HepG2 (cell line): ENCODE measurements around the gene GSTK1. TPM values are rescaled to one million over a fixed set of nuclear protein-coding genes. Genes with fewer than 3 reads are reported as not detected.
A peak's percentile ranks its signal among the peaks of the same experiment; 100 is the strongest.

Experiments used
- BCL6 ChIP-seq: IDR thresholded peaks from 2 replicates; pipeline ENCODE4 v1.6.1; 2016; ENCODE audit warnings: missing genetic modification reagents, missing compliant biosample characterization
- EZH2 ChIP-seq: conservative IDR thresholded peaks from 2 replicates; pipeline ENCODE4 v1.6.1; 2012; ENCODE audit warnings: mild to moderate bottlenecking, low read depth, low read length, moderate library complexity
- FOXM1 ChIP-seq: sonication (generic); formaldehyde crosslinking; IDR thresholded peaks from 2 replicates; pipeline ENCODE4 v1.5.0; 2020; ENCODE audit warnings: missing genetic modification reagents
- FOXO4 ChIP-seq: sonication (generic); formaldehyde crosslinking; conservative IDR thresholded peaks from 2 replicates; pipeline ENCODE4 v1.8.1; 2023; ENCODE audit warnings: missing genetic modification reagents
- GABPA ChIP-seq, 2 experiments: IDR thresholded peaks; 2 replicates each; pipeline ENCODE4 v1.6.1; 2011 to 2016; ENCODE audit warnings: low read depth in 2 of 2, low read length in 1 of 2, missing biosample characterization in 1 of 2, missing genetic modification characterization in 1 of 2
- HOXA3 ChIP-seq: sonication (generic); formaldehyde crosslinking; IDR thresholded peaks from 2 replicates; pipeline ENCODE4 v1.5.0; 2020; ENCODE audit warnings: missing genetic modification reagents
- HOXA5 ChIP-seq: sonication (generic); formaldehyde crosslinking; IDR thresholded peaks from 2 replicates; pipeline ENCODE4 v1.4.0; 2020; ENCODE audit warnings: missing genetic modification reagents
- MIXL1 ChIP-seq: IDR thresholded peaks from 2 replicates; pipeline ENCODE4 v1.6.1; 2016
- NCOA1 ChIP-seq: sonication (generic); formaldehyde crosslinking; IDR thresholded peaks from 2 replicates; pipeline ENCODE4 v1.9.0; 2021; ENCODE audit warnings: missing genetic modification reagents
- PHF20 ChIP-seq: sonication (generic); formaldehyde crosslinking; IDR thresholded peaks from 2 replicates; pipeline ENCODE4 v1.5.0; 2020; ENCODE audit warnings: mild to moderate bottlenecking, missing genetic modification reagents
- POLR2G ChIP-seq: fragments of 200-400 bp; formaldehyde crosslinking; IDR thresholded peaks from 2 replicates; pipeline ENCODE4 v1.6.1; 2018; ENCODE audit warnings: mild to moderate bottlenecking, low read depth, low read length, moderate library complexity
- PRPF4 ChIP-seq: fragments of 200-400 bp; formaldehyde crosslinking; IDR thresholded peaks from 2 replicates; pipeline ENCODE4 v1.6.1; 2016; ENCODE audit warnings: low read length, low read depth; ENCODE audit not compliant: poor library complexity, severe bottlenecking
- RAD21 ChIP-seq: fragments of 450-650 bp; formaldehyde crosslinking; IDR thresholded peaks from 2 replicates; pipeline ENCODE4 v1.5.0; 2020; ENCODE audit warnings: mild to moderate bottlenecking
- RAD51 ChIP-seq: fragments of 450-650 bp; IDR thresholded peaks from 2 replicates; pipeline ENCODE4 v1.6.1; 2016; ENCODE audit warnings: borderline replicate concordance
- SNAI1 ChIP-seq: sonication (generic); formaldehyde crosslinking; IDR thresholded peaks from 2 replicates; pipeline ENCODE4 v1.5.0; 2020; ENCODE audit warnings: mild to moderate bottlenecking, missing genetic modification reagents, borderline replicate concordance
- SOX5 ChIP-seq: IDR thresholded peaks from 2 replicates; pipeline ENCODE4 v1.6.1; 2016; ENCODE audit warnings: borderline replicate concordance
- SP2 ChIP-seq: sonication (generic); formaldehyde crosslinking; IDR thresholded peaks from 2 replicates; pipeline ENCODE4 v1.5.1; 2020; ENCODE audit warnings: mild to moderate bottlenecking, missing genetic modification reagents
- SP4 ChIP-seq: sonication (generic); formaldehyde crosslinking; IDR thresholded peaks from 2 replicates; pipeline ENCODE4 v1.8.1; 2023; ENCODE audit warnings: mild to moderate bottlenecking, missing genetic modification reagents
- THAP8 ChIP-seq: sonication (generic); formaldehyde crosslinking; IDR thresholded peaks from 2 replicates; pipeline ENCODE4 v1.5.1; 2020; ENCODE audit warnings: missing genetic modification reagents, mild to moderate bottlenecking, borderline replicate concordance
- TOPORS ChIP-seq: sonication (generic); formaldehyde crosslinking; IDR thresholded peaks from 2 replicates; pipeline ENCODE4 v1.8.0; 2023; ENCODE audit warnings: mild to moderate bottlenecking, missing genetic modification reagents
- TSC22D2 ChIP-seq: sonication (generic); formaldehyde crosslinking; IDR thresholded peaks from 2 replicates; pipeline ENCODE4 v1.5.1; 2020; ENCODE audit warnings: missing genetic modification reagents, mild to moderate bottlenecking, borderline replicate concordance
- ZBTB7B ChIP-seq: sonication (generic); formaldehyde crosslinking; IDR thresholded peaks from 2 replicates; pipeline ENCODE4 v1.4.0; 2020; ENCODE audit warnings: missing genetic modification reagents
- ZNF160 ChIP-seq: sonication (generic); formaldehyde crosslinking; IDR thresholded peaks from 2 replicates; pipeline ENCODE4 v1.8.0; 2022; ENCODE audit warnings: mild to moderate bottlenecking, inconsistent platforms, missing genetic modification reagents
- ZNF264 ChIP-seq: sonication (generic); formaldehyde crosslinking; IDR thresholded peaks from 2 replicates; pipeline ENCODE4 v1.4.0; 2020; ENCODE audit warnings: missing genetic modification reagents
- ZNF292 ChIP-seq: sonication (generic); formaldehyde crosslinking; IDR thresholded peaks from 2 replicates; pipeline ENCODE4 v1.8.1; 2022; ENCODE audit warnings: mild to moderate bottlenecking, low read depth, missing genetic modification reagents, borderline replicate concordance
- ZNF326 ChIP-seq: sonication (generic); formaldehyde crosslinking; IDR thresholded peaks from 2 replicates; pipeline ENCODE4 v1.4.0; 2020; ENCODE audit warnings: missing genetic modification reagents, borderline replicate concordance
- ZNF333 ChIP-seq: sonication (generic); formaldehyde crosslinking; IDR thresholded peaks from 2 replicates; pipeline ENCODE4 v1.4.0; 2020; ENCODE audit warnings: mild to moderate bottlenecking, missing genetic modification reagents, borderline replicate concordance
- ZNF335 ChIP-seq: sonication (generic); formaldehyde crosslinking; IDR thresholded peaks from 2 replicates; pipeline ENCODE4 v1.4.0; 2020; ENCODE audit warnings: missing genetic modification reagents
- ZNF737 ChIP-seq: sonication (generic); formaldehyde crosslinking; IDR thresholded peaks from 2 replicates; pipeline ENCODE4 v1.5.0; 2020; ENCODE audit warnings: missing genetic modification reagents, mild to moderate bottlenecking, borderline replicate concordance
- polyA plus RNA-seq, 8 experiments: library from polyadenylated mRNA; depleted of rRNA in 3 of 8; stranded (reverse) in 7 of 8; unstranded in 1 of 8; fragments of >200 nt; fragmentation: Illumina TruSeq in 4 of 8; extraction: Trizol in 4 of 8; gene quantifications; 2 replicates each; pipeline versions ENCODE4 v1.2.1 to v1.2.3, GENCODE V29; 2011 to 2016; ENCODE audit warnings: low read depth in 4 of 8, missing spikeins in 1 of 8, mixed read lengths in 1 of 8; ENCODE audit not compliant: insufficient read depth in 1 of 8
- total RNA-seq, 5 experiments: library from RNA; depleted of rRNA; stranded (reverse); fragments of >200 nt; fragmentation: Illumina TruSeq; extraction: Trizol; gene quantifications; 2 replicates each; pipeline ENCODE4 v1.2.3, GENCODE V29; 2016; ENCODE audit warnings: low read depth in 1 of 5

GSTK1 gene
- total and polyA plus RNA-seq, 2 of the 13 experiments (the other 11 are each of a cell fraction or from before 2014, with no cell fraction given): 64.6 to 92.1 TPM

- TF ChIP-seq THAP8 (CRISPR knock-in tag) (no peak), BCL6 (CRISPR knock-in tag) (peak; percentile 34; the same call in 1 of the 2 replicates), ZNF333 (CRISPR knock-in tag) (no peak), RAD51 (no peak), HOXA3 (CRISPR knock-in tag) (peak; percentile 49; the same call in 1 of the 2 replicates), NCOA1 (CRISPR knock-in tag) (no peak), ZNF264 (peak; percentile 98), ZNF326 (CRISPR knock-in tag) (no peak), EZH2 (no peak), TOPORS (CRISPR knock-in tag) (0 out of 2 replicates have a peak, but pooled peaks have one; percentile 51), SP2 (CRISPR knock-in tag) (no peak), PRPF4 (no peak), HOXA5 (CRISPR knock-in tag) (no peak), FOXO4 (CRISPR knock-in tag) (no peak), ZNF292 (CRISPR knock-in tag) (no peak; the same call in 1 of the 2 replicates), ZNF737 (CRISPR knock-in tag) (no peak), RAD21 (CRISPR knock-in tag) (no peak), FOXM1 (CRISPR knock-in tag) (no peak), SNAI1 (CRISPR knock-in tag) (no peak), PHF20 (CRISPR knock-in tag) (no peak), MIXL1 (peak; percentile 65; the same call in 1 of the 2 replicates), GABPA (IDR thresholded peaks at IDR 0.05; ENCODE audit: low read depth, low read length) (no peak), GABPA (CRISPR knock-in tag; IDR thresholded peaks at IDR 0.05; ENCODE audit: low read depth) (no peak), POLR2G (no peak), SP4 (no peak), ZNF160 (CRISPR knock-in tag) (no peak), SOX5 (peak; percentile 41; the same call in 1 of the 2 replicates), ZBTB7B (no peak), ZNF335 (no peak), TSC22D2 (no peak)
These were observed 14.4 kb upstream of the GSTK1 start (continued) for GRCh38 chr7:143248761-143249354.
